ENCODE data around the gene IQUB. TPM values are rescaled to one million over a fixed set of nuclear protein-coding genes. Genes with fewer than 3 reads are reported as not detected.

IQUB gene
- total RNA-seq, 1 experiment from 2014 or later, result 0.77 TPM

DNA sequence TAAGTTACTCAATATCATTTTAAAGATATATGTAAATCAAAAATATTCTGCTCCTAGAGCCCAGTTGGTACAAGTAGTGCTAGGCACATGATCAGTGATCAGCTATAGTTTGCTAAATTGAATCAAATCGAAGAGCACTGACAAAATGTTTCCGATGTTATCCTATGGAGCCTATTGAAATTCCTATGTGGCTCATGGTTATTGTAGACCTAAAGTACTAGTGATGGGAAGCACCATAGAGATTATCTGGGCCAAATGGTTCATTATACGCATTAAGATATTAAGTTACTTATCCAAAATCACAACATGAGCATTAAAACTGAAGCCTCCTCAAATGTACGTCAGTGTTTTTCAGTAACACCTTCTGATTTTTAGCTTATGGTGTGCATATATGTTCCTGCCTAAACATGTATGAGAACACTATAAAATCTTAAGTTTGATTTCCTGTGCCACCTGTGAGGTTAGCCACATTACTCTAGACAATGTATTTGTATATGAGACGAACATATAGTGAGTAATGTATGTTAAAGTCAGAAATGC lies 103.2 kb downstream of the IQUB start:
- Mint-ChIP-seq H3K27me3 (ENCODE audit: low read depth) (no peaks in the 10 kb centered on the region), H3K9me3 (peaks cover 4% of the 10 kb centered on the region; the same call in 1 of the 2 replicates), H3K36me3 (no peaks in the 10 kb centered on the region), H3K27ac (peak overlapping the region; percentile 90), H3K4me3 (no peak overlapping the region), H3K4me1 (peaks cover 20% of the 10 kb centered on the region)
- no peak for DNase-seq (ENCODE audit: low spot score)
- ChIA-PET POLR2A (interaction anchor here (0.5 kb wide), 1 partner anchor 1530 kb away, joined by 3 read pairs; no protein-coding TSS in a partner anchor), CTCF (interaction anchor here (1.1 kb wide), 1 partner anchor 63 kb away, joined by 3 read pairs; no protein-coding TSS in a partner anchor)
- ATAC-seq, result peak; percentile 69
- TF ChIP-seq PRRX2 (CRISPR knock-in tag; IDR thresholded peaks at IDR 0.05) (peak; percentile 95), GRHL2 (CRISPR knock-in tag; IDR thresholded peaks at IDR 0.05; ENCODE audit: insufficient replicate concordance, severe bottlenecking) (no peak), NFE2L1 (CRISPR knock-in tag; IDR thresholded peaks at IDR 0.05) (no peak), RELA (CRISPR knock-in tag; IDR thresholded peaks at IDR 0.05; ENCODE audit: borderline replicate concordance) (no peak), RORB (CRISPR knock-in tag; IDR thresholded peaks at IDR 0.05) (no peak), ZNF423 (CRISPR knock-in tag; IDR thresholded peaks at IDR 0.05) (no peak), SP1 (CRISPR knock-in tag; conservative IDR thresholded peaks at IDR 0.05) (no peak), FOXJ3 (CRISPR knock-in tag; IDR thresholded peaks at IDR 0.05; ENCODE audit: borderline replicate concordance) (no peak), NR1H2 (CRISPR knock-in tag; IDR thresholded peaks at IDR 0.05) (no peak), JAZF1 (CRISPR knock-in tag; IDR thresholded peaks at IDR 0.05) (no peak), SMAD3 (CRISPR knock-in tag; IDR thresholded peaks at IDR 0.05; ENCODE audit: borderline replicate concordance) (no peak), EMX1 (CRISPR knock-in tag; IDR thresholded peaks at IDR 0.05) (peak; percentile 94), GTF2I (CRISPR knock-in tag; conservative IDR thresholded peaks at IDR 0.05) (no peak), ZNF416 (CRISPR knock-in tag; IDR thresholded peaks at IDR 0.05) (peak; percentile 92), ZNF671 (CRISPR knock-in tag; IDR thresholded peaks at IDR 0.05) (peak; percentile 95), NFATC4 (CRISPR knock-in tag; IDR thresholded peaks at IDR 0.05) (peak; percentile 94), NFYB (CRISPR knock-in tag; conservative IDR thresholded peaks at IDR 0.05; ENCODE audit: low read depth) (no peak), NR2C2 (CRISPR knock-in tag; IDR thresholded peaks at IDR 0.05) (no peak), NR3C1 (CRISPR knock-in tag; conservative IDR thresholded peaks at IDR 0.05; ENCODE audit: low read depth) (no peak), ZNF396 (CRISPR knock-in tag; IDR thresholded peaks at IDR 0.05; ENCODE audit: borderline replicate concordance) (no peak)
- TF ChIP-seq, protein P1, sequence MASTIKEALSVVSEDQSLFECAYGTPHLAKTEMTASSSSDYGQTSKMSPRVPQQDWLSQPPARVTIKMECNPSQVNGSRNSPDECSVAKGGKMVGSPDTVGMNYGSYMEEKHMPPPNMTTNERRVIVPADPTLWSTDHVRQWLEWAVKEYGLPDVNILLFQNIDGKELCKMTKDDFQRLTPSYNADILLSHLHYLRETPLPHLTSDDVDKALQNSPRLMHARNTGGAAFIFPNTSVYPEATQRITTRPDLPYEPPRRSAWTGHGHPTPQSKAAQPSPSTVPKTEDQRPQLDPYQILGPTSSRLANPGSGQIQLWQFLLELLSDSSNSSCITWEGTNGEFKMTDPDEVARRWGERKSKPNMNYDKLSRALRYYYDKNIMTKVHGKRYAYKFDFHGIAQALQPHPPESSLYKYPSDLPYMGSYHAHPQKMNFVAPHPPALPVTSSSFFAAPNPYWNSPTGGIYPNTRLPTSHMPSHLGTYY (CRISPR knock-in tag; IDR thresholded peaks at IDR 0.05), result peak; percentile 86
- TF ChIP-seq, protein P2, sequence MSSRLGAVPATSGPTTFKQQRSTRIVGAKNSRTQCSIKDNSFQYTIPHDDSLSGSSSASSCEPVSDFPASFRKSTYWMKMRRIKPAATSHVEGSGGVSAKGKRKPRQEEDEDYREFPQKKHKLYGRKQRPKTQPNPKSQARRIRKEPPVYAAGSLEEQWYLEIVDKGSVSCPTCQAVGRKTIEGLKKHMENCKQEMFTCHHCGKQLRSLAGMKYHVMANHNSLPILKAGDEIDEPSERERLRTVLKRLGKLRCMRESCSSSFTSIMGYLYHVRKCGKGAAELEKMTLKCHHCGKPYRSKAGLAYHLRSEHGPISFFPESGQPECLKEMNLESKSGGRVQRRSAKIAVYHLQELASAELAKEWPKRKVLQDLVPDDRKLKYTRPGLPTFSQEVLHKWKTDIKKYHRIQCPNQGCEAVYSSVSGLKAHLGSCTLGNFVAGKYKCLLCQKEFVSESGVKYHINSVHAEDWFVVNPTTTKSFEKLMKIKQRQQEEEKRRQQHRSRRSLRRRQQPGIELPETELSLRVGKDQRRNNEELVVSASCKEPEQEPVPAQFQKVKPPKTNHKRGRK (CRISPR knock-in tag; IDR thresholded peaks at IDR 0.05; ENCODE audit: borderline replicate concordance), result no peak
- TF ChIP-seq, protein P3, sequence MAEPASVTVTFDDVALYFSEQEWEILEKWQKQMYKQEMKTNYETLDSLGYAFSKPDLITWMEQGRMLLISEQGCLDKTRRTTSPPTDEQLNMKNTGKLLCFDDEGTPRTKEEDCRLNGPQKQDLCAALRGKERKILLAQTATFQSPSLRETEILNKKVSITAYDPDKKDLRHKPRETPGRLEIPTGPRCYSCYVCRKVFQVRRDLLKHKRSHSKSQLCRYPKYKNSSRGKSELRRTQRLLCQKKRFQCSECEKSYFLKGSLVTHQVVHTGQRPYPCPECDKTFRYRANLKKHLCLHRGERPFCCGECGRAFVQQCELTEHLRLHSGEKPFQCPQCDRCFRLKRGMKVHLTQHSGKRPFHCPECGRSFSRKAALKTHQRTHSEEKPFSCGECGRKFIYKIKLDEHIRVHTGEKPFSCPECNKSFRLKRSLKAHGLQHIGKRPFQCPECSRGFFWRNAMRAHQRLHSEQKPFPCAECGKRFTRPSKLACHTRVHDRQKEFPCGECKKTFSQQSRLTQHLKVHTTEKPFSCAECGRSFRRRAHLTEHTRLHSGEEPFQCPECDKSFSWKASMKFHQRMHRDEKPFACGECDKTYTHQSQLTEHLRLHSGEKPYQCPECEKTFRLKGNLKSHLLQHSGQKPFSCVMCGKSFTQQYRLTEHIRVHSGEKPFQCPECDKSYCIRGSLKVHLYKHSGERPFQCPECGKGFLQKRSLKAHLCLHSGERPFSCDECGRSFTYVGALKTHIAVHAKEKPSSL (CRISPR knock-in tag; conservative IDR thresholded peaks at IDR 0.05), result peak; percentile 84; the same call in 1 of the 2 replicates
- TF ChIP-seq, protein P4, sequence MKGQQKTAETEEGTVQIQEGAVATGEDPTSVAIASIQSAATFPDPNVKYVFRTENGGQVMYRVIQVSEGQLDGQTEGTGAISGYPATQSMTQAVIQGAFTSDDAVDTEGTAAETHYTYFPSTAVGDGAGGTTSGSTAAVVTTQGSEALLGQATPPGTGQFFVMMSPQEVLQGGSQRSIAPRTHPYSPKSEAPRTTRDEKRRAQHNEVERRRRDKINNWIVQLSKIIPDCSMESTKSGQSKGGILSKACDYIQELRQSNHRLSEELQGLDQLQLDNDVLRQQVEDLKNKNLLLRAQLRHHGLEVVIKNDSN (CRISPR knock-in tag; IDR thresholded peaks at IDR 0.05), result no peak
- TF ChIP-seq, protein P5, sequence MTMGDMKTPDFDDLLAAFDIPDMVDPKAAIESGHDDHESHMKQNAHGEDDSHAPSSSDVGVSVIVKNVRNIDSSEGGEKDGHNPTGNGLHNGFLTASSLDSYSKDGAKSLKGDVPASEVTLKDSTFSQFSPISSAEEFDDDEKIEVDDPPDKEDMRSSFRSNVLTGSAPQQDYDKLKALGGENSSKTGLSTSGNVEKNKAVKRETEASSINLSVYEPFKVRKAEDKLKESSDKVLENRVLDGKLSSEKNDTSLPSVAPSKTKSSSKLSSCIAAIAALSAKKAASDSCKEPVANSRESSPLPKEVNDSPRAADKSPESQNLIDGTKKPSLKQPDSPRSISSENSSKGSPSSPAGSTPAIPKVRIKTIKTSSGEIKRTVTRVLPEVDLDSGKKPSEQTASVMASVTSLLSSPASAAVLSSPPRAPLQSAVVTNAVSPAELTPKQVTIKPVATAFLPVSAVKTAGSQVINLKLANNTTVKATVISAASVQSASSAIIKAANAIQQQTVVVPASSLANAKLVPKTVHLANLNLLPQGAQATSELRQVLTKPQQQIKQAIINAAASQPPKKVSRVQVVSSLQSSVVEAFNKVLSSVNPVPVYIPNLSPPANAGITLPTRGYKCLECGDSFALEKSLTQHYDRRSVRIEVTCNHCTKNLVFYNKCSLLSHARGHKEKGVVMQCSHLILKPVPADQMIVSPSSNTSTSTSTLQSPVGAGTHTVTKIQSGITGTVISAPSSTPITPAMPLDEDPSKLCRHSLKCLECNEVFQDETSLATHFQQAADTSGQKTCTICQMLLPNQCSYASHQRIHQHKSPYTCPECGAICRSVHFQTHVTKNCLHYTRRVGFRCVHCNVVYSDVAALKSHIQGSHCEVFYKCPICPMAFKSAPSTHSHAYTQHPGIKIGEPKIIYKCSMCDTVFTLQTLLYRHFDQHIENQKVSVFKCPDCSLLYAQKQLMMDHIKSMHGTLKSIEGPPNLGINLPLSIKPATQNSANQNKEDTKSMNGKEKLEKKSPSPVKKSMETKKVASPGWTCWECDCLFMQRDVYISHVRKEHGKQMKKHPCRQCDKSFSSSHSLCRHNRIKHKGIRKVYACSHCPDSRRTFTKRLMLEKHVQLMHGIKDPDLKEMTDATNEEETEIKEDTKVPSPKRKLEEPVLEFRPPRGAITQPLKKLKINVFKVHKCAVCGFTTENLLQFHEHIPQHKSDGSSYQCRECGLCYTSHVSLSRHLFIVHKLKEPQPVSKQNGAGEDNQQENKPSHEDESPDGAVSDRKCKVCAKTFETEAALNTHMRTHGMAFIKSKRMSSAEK (CRISPR knock-in tag; IDR thresholded peaks at IDR 0.05; ENCODE audit: borderline replicate concordance), result peak; percentile 97
- TF ChIP-seq, protein P6, sequence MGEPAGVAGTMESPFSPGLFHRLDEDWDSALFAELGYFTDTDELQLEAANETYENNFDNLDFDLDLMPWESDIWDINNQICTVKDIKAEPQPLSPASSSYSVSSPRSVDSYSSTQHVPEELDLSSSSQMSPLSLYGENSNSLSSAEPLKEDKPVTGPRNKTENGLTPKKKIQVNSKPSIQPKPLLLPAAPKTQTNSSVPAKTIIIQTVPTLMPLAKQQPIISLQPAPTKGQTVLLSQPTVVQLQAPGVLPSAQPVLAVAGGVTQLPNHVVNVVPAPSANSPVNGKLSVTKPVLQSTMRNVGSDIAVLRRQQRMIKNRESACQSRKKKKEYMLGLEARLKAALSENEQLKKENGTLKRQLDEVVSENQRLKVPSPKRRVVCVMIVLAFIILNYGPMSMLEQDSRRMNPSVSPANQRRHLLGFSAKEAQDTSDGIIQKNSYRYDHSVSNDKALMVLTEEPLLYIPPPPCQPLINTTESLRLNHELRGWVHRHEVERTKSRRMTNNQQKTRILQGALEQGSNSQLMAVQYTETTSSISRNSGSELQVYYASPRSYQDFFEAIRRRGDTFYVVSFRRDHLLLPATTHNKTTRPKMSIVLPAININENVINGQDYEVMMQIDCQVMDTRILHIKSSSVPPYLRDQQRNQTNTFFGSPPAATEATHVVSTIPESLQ (CRISPR knock-in tag; IDR thresholded peaks at IDR 0.05), result no peak
- TF ChIP-seq, protein P7, sequence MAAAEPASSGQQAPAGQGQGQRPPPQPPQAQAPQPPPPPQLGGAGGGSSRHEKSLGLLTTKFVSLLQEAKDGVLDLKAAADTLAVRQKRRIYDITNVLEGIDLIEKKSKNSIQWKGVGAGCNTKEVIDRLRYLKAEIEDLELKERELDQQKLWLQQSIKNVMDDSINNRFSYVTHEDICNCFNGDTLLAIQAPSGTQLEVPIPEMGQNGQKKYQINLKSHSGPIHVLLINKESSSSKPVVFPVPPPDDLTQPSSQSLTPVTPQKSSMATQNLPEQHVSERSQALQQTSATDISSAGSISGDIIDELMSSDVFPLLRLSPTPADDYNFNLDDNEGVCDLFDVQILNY (CRISPR knock-in tag; IDR thresholded peaks at IDR 0.05), result no peak
